OCI-LY3 (cell line): ENCODE measurements around the gene FAM13A.

ENCODE experiments used
- CTCF ChIP-seq: fragments of 200-600, 300-600 bp; sonication (generic); IDR thresholded peaks from 2 replicates; pipeline ENCODE4 v1.5.1; 2014; ENCODE audit warnings: antibody characterized with exemption, low read length, low read depth
- EZH2phosphoT487 ChIP-seq: fragments of 200-600 bp; shearing (Covaris generic); IDR thresholded peaks from 2 replicates; pipeline ENCODE4 v1.6.1; 2018; ENCODE audit warnings: antibody characterized with exemption, mixed run types, low read depth

GRCh38 chr4:88854481-88854880 is 202.5 kb downstream of the FAM13A start:
- TF ChIP-seq CTCF (no peak), EZH2phosphoT487 (no peak)
